ENCODE results near the gene PGGT1B. TPM values are rescaled to one million over a fixed set of nuclear protein-coding genes. Genes with fewer than 3 reads are reported as not detected.

The PGGT1B gene
- total RNA-seq, 1 donor from 2014 or later: 43.0 TPM

- Mint-ChIP-seq H3K4me1 (ENCODE audit: unreplicated experiment) (no peaks in the 10 kb centered on the region), H3K36me3 (peaks cover 27% of the 10 kb centered on the region), H3K27ac (no peak overlapping the region), H3K9me3 (no peaks in the 10 kb centered on the region), H3K27me3 (no peaks in the 10 kb centered on the region), H3K4me3 (no peak overlapping the region)
- TF ChIP-seq, protein P1, sequence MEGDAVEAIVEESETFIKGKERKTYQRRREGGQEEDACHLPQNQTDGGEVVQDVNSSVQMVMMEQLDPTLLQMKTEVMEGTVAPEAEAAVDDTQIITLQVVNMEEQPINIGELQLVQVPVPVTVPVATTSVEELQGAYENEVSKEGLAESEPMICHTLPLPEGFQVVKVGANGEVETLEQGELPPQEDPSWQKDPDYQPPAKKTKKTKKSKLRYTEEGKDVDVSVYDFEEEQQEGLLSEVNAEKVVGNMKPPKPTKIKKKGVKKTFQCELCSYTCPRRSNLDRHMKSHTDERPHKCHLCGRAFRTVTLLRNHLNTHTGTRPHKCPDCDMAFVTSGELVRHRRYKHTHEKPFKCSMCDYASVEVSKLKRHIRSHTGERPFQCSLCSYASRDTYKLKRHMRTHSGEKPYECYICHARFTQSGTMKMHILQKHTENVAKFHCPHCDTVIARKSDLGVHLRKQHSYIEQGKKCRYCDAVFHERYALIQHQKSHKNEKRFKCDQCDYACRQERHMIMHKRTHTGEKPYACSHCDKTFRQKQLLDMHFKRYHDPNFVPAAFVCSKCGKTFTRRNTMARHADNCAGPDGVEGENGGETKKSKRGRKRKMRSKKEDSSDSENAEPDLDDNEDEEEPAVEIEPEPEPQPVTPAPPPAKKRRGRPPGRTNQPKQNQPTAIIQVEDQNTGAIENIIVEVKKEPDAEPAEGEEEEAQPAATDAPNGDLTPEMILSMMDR (conservative IDR thresholded peaks at IDR 0.05): no peak
- DNase-seq (ENCODE audit: extremely low spot score, unreplicated experiment): no peak
Observed at GRCh38 chr5:115227281-115227680, 35.4 kb downstream of the PGGT1B start.

GRCh38 chr5:115214541-115214940, 48.1 kb downstream of the PGGT1B start:
- Mint-ChIP-seq H3K27me3 (no peaks in the 10 kb centered on the region), H3K36me3 (peaks cover 17% of the 10 kb centered on the region), H3K4me3 (no peak overlapping the region), H3K4me1 (ENCODE audit: unreplicated experiment) (no peaks in the 10 kb centered on the region), H3K27ac (no peak overlapping the region), H3K9me3 (no peaks in the 10 kb centered on the region)
- TF ChIP-seq, protein P1 (conservative IDR thresholded peaks at IDR 0.05): no peak
- no peak for DNase-seq (ENCODE audit: extremely low spot score, unreplicated experiment)

GRCh38 chr5:115209279-115209678, 53.4 kb downstream of the PGGT1B start:
- TF ChIP-seq, protein P1 (conservative IDR thresholded peaks at IDR 0.05): no peak
- no peak overlapping the region for H3K27ac Mint-ChIP-seq
- H3K27me3 Mint-ChIP-seq: no peaks in the 10 kb centered on the region
- H3K4me3 Mint-ChIP-seq: no peak overlapping the region
- no peak for DNase-seq (ENCODE audit: extremely low spot score, unreplicated experiment)
- H3K4me1 Mint-ChIP-seq (ENCODE audit: unreplicated experiment): no peaks in the 10 kb centered on the region
- peaks cover 4% of the 10 kb centered on the region for H3K36me3 Mint-ChIP-seq
- no peaks in the 10 kb centered on the region for H3K9me3 Mint-ChIP-seq

- TF ChIP-seq, protein P1 (conservative IDR thresholded peaks at IDR 0.05): no peak
- Mint-ChIP-seq H3K36me3 (peaks cover 16% of the 10 kb centered on the region), H3K9me3 (no peaks in the 10 kb centered on the region), H3K27ac (no peak overlapping the region), H3K27me3 (no peaks in the 10 kb centered on the region), H3K4me1 (ENCODE audit: unreplicated experiment) (no peaks in the 10 kb centered on the region), H3K4me3 (no peak overlapping the region)
- DNase-seq (ENCODE audit: extremely low spot score, unreplicated experiment): no peak
Observed at GRCh38 chr5:115202952-115203351, 59.7 kb downstream of the PGGT1B start.

DNA sequence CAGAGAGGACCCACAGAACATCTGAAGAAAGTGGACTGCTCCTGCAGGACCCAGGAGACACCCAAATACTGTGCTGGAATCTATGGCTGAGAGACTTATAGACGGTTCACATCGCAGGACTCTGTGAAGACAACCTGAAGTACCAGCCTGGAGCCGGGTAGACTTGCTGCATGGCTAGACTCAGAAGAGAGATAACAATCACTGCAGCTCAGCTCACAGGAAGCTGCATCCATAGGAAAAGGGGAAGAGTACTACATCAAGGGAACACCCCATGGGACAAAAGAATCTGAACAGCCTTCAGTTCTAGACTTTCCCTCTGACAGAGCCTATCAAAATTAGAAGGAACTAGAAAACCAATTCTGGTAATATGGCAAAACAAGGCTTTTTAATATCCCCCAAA, 66.5 kb downstream of the PGGT1B start:
- H3K27ac Mint-ChIP-seq: no peak overlapping the region
- no peaks in the 10 kb centered on the region for H3K9me3 Mint-ChIP-seq

More for the DNA sequence above, 66.5 kb downstream of the PGGT1B start:
- Mint-ChIP-seq H3K36me3 (peaks cover 7% of the 10 kb centered on the region), H3K4me1 (ENCODE audit: unreplicated experiment) (no peaks in the 10 kb centered on the region), H3K27me3 (no peaks in the 10 kb centered on the region), H3K4me3 (no peak overlapping the region)
- DNase-seq (ENCODE audit: extremely low spot score, unreplicated experiment): no peak
- TF ChIP-seq, protein P1 (conservative IDR thresholded peaks at IDR 0.05): no peak
